Activated CD4-positive, alpha-beta T cell treated with anti-CD3 and anti-CD28 coated beads, Interleukin-2, Interleukin-6, amounts not matched to agents 100 ng/mL and 50 ng/mL, durations not matched to agents 16 hours and 8 hours (primary cell): Measurements from ENCODE around the gene MYL6B.
"Not testable (repeated sequence)": the region's sequence is repeated elsewhere in the genome, so short reads cannot be mapped to it uniquely, and the experiment has no call there.

Experiments used
- DNase-seq: peaks from one replicate; pipeline ENCODE4 v3.0.0-alpha.2; 2020

Gene MYL6B

GRCh38 chr12:56186957-56187356 lies 34.6 kb downstream of the MYL6B start:
- no peak for DNase-seq

GRCh38 chr12:56188131-56188777 lies 35.9 kb downstream of the MYL6B start:
- DNase-seq = peak; percentile 31

- peak; percentile 22 for DNase-seq
Measured at GRCh38 chr12:56188778-56189098, 36.4 kb downstream of the MYL6B start.

GRCh38 chr12:56189099-56189917 lies 36.9 kb downstream of the MYL6B start, which contains the start of gene SMARCC2:
Gene SMARCC2, minus strand, starts transcription at chr12:56189483. Its CDS starts 22 bp downstream, at chr12:56189461.
- DNase-seq = peak; percentile 89

- DNase-seq = peak; percentile 96
Measured at GRCh38 chr12:56189918-56190694, 37.7 kb downstream of the MYL6B start.

- DNase-seq = no peak
Measured at GRCh38 chr12:56190695-56191155, 38.3 kb downstream of the MYL6B start.

GRCh38 chr12:56192582-56192981 lies 40.2 kb downstream of the MYL6B start:
- no peak for DNase-seq

- DNase-seq = peak; percentile 87
Measured at GRCh38 chr12:56193025-56193578, 40.7 kb downstream of the MYL6B start.

GRCh38 chr12:56196818-56197550 lies 44.6 kb downstream of the MYL6B start:
- not testable (repeated sequence) for DNase-seq

- DNase-seq = no peak
Measured at GRCh38 chr12:56197921-56198635, 45.7 kb downstream of the MYL6B start.

- no peak for DNase-seq
Measured at GRCh38 chr12:56198836-56199235, 46.4 kb downstream of the MYL6B start.

GRCh38 chr12:56202366-56202765 lies 50.0 kb downstream of the MYL6B start:
- DNase-seq = no peak

- no peak for DNase-seq
Measured at GRCh38 chr12:56202838-56203237, 50.5 kb downstream of the MYL6B start.

- DNase-seq = no peak
Measured at GRCh38 chr12:56204275-56204674, 51.9 kb downstream of the MYL6B start.

GRCh38 chr12:56205445-56205844 lies 53.1 kb downstream of the MYL6B start:
- DNase-seq = no peak

- DNase-seq = peak; percentile 45
Measured at GRCh38 chr12:56206452-56207166, 54.2 kb downstream of the MYL6B start.
